GM12873 (cell line): ENCODE data around the gene DHDH.

Source experiments
- TF ChIP-seq, protein P1 (sequence below): IDR thresholded peaks from 2 replicates; pipeline ENCODE4 v1.5.1; 2012; ENCODE audit warnings: low read depth, mild to moderate bottlenecking, moderate library complexity, low read length, control low read depth; ENCODE audit not compliant: insufficient read depth; ENCODE audit errors: missing control alignments

Gene DHDH

DNA sequence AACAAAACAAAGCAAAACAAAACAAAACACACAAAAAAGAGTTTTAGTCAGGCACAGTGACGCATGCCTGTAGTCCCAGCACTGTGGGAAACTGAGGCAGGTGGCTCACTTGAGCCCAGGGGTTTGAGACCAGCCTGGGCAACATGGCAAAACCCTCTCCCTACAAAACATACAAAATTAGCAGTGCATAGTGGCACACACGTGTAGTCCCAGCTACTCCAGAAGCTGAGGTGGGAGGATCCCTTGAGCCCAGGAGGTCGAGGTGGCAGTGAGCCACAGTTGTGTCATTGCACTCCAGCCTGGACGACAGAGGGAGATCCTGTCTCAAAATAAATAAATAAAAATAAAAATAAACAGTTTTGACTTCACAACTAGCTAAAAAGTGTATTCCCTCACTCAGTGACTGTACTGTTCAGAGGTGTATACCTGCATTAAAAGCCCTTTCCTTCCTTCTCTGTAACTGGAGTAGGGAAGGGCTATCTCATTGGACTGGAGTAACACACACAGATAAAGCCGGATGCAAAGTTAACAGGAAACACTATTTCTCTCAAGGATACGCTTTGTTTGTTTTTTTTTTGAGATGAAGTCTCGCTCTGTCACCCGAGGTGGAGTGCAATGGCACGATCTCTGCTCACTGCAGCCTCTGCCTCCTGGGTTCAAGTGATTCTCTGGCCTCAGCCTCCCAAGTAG lies 17.5 kb downstream of the DHDH start:
- TF ChIP-seq, protein P1, sequence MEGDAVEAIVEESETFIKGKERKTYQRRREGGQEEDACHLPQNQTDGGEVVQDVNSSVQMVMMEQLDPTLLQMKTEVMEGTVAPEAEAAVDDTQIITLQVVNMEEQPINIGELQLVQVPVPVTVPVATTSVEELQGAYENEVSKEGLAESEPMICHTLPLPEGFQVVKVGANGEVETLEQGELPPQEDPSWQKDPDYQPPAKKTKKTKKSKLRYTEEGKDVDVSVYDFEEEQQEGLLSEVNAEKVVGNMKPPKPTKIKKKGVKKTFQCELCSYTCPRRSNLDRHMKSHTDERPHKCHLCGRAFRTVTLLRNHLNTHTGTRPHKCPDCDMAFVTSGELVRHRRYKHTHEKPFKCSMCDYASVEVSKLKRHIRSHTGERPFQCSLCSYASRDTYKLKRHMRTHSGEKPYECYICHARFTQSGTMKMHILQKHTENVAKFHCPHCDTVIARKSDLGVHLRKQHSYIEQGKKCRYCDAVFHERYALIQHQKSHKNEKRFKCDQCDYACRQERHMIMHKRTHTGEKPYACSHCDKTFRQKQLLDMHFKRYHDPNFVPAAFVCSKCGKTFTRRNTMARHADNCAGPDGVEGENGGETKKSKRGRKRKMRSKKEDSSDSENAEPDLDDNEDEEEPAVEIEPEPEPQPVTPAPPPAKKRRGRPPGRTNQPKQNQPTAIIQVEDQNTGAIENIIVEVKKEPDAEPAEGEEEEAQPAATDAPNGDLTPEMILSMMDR, result no peak

DNA sequence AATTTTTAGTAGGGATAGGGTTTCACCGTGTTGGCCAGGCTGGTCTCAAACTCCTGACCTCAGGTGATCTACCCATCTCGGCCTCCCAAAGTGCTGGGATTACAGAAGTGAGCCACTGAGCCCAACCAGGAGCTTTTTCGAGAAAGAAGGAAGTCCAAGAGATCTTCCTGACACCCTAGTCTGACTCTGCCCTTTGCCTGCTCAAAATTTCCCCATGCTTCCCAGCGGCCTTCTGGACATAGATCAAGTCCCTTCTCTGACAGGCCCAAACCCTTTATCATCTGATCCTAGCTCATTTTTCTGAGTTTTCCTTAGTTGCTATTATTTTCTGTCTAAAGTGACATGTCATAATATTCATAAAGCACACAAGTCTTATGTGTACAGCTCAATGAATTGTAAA lies 19.6 kb downstream of the DHDH start:
- TF ChIP-seq, protein P1, result no peak

DNA sequence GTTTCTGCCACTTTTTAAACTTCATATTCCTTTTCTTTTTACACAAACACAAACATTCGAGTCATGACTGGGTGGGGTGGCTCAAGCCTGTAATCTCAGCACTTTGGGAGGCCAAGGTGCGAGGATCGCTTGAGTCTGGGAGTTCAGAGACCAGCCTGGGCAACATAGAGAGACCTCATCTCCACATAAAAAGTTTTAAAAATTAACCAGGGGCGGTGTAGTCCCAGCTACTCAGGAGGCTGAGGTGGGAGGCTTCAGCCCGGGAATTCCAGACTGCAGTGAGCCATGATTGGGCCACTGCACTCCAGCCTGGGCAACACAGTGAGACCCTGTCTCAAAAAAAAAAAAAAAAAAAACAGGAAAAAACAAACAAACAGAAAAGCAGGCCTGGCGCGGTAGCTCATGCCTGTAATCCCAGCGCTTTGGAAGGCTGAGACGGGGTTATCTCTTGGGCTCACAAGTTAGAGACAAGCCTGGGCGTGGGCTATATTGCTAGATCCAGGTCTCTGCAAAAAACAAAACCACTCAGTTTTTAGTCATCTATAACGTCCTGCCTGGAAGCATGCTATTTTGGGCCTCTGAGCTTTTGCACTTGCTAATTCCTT lies 20.6 kb downstream of the DHDH start:
- TF ChIP-seq, protein P1, result no peak

DNA sequence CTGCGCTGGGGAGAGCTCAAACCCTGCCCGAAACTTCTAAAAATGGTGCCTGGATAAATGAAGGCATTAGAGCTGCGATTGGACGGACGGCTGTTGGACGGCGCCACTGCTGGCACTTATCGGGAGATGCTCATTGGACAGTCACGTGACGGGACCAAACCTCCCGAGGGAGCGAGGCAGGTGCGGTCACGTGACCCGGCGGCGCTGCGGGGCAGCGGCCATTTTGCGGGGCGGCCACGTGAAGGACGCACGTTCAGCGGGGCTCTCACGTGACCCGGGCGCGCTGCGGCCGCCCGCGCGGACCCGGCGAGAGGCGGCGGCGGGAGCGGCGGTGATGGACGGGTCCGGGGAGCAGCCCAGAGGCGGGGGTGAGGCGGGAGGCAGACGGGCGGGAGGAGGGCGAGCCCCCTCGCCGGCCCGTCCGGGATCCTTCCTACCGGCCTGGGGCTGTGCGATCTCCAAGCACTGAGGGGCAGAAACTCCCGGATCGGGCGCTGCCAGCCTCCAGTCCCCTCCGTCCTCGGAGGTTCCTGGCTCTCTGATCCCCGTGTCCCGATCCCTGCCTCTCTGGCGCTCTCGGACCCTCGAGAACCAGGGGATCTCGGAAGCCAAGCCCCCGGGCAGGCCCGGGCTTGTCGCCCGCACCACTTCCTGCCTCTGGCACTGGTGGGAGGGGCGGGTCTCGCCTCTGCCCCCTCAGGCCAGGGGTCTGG lies 21.3 kb downstream of the DHDH start, which contains the start of gene BAX:
TSS of gene BAX (plus strand) at position 281 of the 713 bp plus-strand sequence. CDS start at position 335, 54 bp downstream.
- TF ChIP-seq, protein P1, result peak; percentile 17

DNA sequence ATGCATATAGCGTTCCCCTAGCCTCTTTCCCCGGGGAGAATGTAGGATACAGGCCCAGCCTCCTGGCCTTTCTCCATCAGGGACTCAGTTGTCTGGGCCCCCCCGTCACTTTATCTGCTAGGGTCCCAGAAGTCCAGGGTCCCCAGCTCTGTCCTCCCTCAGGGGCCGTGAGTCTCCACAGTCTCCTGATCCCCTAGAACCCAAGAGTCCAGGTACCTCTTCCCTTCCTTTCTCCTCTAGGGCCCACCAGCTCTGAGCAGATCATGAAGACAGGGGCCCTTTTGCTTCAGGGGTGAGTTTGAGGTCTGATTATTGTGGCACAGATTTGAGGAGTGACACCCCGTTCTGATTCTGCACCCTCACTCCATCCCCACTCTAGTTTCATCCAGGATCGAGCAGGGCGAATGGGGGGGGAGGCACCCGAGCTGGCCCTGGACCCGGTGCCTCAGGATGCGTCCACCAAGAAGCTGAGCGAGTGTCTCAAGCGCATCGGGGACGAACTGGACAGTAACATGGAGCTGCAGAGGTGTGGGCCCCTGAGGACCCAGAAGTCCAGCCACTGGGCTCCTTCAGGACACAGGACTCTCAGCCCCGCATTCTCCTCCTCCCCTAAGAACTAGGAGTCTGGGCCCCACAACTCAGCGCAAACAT lies 21.9 kb downstream of the DHDH start:
- TF ChIP-seq, protein P1, result no peak

DNA sequence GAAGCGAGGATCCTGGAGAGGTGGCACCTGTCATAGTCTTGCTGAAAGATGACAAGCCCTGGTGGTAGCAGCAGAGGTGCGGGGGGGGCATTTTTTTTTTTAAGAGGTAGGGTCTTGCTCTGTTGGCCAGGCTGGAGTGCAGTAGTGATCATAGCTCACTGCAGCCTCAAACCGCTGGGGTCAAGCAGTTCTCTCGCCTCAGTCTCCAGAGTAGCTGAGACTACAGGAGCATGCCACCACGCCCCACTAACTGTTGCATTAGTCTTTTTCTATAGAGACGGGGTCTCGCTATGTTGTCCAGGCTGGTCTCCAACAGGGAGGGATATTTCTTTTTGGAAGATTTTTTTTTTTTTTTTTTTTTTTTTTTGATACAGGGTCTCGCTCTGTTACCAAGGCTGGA lies 24.5 kb downstream of the DHDH start:
- TF ChIP-seq, protein P1, result no peak
